ENCODE measurements around the gene CAPN3.

Gene CAPN3

DNA sequence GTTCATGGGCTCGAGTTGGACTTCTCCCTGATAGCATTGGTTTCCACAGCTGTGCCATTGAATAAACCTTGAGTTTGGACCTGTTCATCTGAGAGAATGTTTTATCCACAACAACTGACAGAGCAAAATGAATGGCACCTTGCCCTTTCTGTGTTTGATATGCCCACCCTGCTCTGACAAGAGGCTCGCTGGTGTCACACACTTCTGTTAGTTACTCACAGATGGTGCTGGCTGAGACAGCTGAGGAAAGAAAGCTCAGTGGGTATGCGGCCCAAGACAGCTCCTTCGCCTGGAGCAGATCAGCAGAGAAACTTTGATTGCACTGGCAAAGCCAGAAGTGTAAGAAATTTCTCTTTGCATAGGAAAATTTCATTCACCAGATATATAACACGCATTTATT lies 2.5 kb upstream of the CAPN3 start:
- no peak for DNase-seq (ENCODE audit: low read depth)

DNA sequence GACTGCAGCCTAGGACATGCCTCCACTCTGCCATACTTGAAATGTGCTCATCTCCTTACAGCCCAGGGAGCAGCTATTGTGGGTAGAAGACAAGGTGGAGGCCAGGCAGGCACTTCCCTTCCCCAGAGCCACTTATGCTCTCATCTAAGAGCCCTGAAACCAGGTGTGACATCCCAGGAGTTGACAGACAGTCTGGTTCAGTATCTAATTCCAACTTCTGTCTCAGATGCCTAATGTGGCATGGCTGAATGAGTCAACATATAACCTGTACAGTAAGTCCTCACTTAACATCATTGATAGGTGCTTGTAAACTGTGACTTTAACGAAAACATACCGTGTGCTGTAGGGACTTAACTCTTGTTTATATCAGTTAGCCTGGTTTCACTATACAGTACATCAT lies 1.2 kb upstream of the CAPN3 start:
- DNase-seq (ENCODE audit: low read depth), result no peak

DNA sequence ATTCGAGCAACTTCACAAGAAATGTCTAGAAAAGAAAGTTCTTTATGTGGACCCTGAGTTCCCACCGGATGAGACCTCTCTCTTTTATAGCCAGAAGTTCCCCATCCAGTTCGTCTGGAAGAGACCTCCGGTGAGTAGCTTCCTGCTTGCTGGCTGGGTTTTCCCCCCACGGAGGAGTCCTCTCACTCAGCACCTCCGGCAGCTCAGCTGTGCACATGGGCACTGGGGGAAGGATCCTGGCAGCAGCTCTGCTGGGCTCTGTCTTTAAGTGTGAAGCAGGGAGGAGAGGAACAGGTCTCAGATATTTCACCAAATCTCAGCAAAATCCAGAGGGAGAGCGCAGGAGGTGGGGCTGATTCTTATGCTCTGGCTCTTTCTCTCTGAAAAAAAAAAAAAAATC lies 684 bp downstream of the CAPN3 start:
- DNase-seq (ENCODE audit: low read depth), result no peak

DNA sequence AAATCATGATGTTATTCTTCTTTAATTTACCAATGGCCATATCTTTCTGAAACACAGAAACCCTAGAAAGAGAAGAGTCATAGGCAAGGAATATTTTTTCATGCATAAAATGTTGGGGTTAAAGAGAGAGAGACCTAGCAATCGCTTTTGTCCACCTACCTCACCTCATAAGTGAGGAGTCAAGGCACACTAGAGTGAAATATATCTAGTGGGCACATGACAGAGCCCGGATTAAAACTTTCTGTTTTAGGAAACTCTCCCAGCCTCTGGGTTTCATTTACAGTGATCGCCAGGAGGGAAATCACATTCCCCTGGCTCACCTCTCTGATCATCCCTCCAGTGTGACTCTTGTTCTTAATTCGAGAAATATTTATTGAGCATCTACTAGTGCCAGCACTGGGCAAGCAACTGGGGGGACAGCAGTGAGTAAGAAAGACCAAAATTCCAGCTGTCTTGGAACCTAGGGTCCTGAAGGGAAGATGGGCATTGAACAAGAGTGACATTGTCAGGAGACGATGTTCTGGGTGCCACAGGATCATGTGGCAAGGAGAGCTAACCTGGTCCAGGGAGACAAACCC lies 1.3 kb downstream of the CAPN3 start:
- DNase-seq (ENCODE audit: low read depth), result no peak

DNA sequence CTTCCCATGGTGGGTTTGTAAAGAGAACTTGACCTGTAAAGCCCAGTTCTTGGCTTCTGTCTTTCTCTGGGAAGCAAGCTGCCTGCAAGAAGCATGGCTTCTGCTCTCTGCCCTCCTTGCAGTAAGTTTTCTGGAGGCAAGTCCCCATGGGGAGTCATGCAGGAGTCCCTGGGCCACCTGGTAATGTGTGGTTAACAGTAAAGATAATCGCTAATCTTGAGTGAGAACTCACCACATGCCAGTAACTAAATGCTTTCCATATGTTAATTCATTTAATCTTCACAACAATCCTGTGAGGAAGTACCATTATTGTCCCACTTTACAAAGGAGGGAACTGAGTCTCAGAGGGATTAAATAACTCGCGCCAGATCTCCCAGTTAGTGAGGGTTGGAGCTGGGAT lies 4.2 kb downstream of the CAPN3 start:
- no peak for DNase-seq (ENCODE audit: low read depth)

DNA sequence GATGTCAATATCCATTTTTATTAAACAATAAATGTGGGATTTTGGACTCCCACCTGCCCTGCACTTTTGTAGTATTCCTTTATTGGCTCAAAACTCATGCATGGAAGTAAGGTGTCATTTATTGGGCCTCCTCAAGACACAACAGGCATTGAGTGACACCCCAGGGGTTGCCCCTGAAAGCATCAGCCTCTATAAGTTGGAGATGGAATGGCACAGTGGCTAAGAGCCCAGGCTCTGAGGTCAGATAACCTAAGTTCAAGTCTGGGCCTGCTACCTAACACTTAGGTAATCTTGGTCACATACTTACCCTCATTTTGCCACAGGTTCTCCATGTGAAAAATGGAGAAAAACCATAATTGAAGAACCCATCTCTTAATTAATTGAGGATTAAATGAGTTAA lies 4.6 kb downstream of the CAPN3 start:
- DNase-seq (ENCODE audit: low read depth), result no peak

DNA sequence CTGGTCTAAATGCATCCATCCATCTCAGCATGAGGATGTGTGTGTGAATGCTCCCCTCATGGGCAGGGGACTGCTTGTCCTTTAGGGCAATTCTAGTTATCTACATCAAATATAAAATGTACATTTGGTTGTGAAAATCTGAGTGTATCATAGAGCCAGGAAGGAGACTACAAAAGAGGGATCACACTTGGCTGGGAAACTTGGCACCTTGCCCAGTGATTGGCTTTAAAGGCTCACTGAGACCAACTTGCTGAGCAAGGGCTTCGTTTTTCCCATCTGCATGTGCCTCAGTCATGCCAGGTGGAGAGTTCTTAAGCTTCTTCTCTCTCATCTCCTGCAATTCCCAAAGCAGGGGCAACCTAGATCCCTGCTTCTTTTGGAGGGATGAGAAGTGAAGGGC lies 5.2 kb downstream of the CAPN3 start:
- no peak for DNase-seq (ENCODE audit: low read depth)

DNA sequence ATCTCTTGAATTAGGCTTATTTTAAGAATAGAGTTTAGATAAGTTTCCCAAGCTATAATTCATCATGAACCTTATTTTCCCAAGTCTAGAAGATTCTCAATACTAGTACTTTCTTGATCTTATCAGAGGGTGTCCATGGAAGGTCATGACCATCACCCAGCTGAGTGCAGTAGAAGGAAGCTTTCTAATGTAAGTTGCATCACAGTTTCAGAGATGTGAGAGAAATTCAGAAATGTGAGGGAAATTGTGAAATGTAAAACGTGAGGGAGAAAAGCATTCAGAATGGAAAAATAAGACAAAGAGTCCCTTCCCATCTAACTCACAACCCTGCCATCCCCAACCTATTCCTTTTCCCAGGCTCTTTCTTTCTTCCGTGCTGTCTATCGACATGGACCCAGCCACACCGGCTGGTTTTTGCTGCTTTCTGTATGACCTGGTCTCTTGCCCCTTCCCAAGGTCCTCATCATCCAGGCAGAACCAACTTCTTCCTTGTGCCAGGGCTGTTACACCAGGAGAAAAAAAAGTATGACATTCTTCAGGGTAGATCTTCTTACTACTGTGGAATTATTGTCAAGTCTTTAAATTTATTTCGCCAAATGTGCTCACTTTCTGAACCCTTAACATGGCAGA lies 6.7 kb downstream of the CAPN3 start:
- no peak for DNase-seq (ENCODE audit: low read depth)

DNA sequence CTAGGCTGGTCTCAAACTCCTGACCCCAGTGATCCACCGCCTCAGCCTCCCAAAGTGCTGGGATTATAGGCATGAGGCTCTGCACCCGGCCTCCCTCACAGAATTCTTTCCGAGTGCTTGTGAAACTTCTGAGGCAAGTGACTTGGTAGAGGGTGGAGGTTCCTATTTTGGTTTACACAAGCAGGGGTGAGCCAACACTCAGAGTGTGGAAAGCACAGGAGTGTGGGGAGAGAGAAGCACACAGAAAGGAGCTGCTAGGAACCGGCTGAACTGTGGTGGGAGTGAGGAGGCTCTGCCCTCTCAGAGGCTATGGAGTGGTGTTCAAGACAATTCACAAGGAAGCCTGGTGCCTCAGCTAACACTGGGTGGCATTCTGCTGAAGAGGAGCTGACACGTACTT lies 7.7 kb downstream of the CAPN3 start:
- DNase-seq (ENCODE audit: low read depth), result no peak

DNA sequence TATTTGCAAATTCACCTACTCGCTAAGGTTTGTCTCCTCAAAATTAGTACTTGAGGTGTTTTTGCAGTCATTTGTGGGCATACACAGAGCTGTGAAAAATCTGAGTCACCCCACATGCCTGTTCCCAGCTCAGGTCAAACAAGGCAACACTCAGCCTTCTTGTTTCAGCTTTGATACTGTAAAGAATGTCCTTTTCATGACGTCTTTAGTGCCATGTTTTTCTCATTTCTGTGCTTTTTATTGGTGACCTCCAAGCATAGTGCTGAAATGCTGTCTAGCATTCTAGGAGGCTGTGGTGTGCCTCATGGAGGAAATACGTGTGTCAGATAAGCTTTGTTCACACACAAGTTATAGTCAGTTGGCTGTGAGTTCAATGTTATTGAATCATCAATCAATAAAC lies 8.8 kb downstream of the CAPN3 start:
- no peak for DNase-seq (ENCODE audit: low read depth)

DNA sequence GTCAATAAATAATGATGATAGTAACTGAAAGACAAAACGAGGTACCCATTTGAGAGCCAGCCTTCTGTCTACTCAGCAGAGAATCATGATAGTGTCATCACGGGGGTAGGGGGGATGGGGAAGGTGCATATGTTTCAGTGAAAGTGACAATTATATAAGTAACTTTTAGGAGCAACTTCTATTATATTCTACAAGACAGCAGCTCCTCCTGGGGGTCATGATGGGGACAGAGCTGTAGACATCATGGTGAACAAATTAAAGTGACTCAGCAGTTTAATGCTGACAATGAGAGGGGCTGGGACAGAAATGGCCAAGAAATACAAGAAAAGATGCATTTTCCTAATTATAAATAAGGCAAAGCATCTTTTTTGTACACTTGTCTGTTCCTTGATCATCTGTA lies 11.8 kb downstream of the CAPN3 start:
- DNase-seq (ENCODE audit: low read depth), result no peak

DNA sequence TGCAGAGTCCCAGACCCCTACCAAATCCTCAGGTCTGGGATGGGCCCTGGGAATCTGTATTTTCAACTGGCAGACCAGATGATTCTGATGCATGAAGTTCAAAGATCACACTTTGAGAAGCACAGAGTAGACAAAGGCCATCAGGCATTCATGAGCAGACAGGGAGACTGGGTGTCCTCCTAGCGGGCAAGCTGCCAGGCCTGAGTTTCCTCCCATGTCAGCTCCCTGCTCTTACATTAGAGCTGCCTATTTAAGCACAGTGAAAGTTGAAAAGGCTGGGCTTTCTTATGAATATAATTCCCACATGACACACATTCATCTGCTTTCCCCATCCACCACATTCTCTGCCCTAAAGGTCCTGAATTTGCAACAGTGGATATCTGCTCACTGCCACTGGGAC lies 14.0 kb downstream of the CAPN3 start:
- DNase-seq (ENCODE audit: low read depth), result no peak

DNA sequence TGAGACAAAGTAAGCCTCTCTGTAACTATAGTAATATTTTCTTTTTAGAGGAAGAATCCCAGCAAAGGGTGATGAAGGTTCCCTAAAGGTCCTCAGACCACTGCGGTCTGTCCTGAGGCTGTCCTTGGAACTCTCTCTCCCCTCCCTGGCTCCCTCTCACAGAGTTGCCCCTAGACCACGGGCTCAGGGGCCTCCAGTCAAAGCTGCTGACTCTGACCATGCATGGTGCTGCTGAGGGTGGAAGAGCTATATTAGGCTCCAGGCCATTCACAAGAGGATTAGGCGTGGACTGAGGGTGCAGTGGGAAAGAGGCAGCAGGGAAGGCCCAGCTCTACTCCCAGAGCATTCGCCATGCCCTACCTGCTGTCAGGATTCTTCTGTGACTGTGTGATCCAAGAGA lies 14.6 kb downstream of the CAPN3 start:
- no peak for DNase-seq (ENCODE audit: low read depth)

DNA sequence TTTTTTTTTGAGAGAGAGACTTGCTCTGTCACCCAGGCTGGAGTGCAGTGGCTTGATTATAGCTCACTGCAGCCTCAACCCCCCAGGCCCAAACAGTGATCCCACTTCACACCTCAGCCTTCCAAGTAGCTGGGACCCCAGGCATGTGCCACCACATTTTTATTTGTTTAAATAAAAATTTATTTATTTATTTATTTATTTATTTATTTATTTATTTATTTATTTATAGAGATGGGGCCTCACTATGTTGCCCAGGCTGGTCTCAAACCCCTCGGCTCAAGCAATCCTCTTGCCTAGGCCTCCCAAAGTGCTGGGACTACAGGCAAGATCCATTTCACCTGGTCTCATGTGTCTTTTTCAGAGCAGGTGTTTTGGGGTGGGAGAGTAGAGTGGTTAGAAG lies 15.5 kb downstream of the CAPN3 start:
- no peak for DNase-seq (ENCODE audit: low read depth)

DNA sequence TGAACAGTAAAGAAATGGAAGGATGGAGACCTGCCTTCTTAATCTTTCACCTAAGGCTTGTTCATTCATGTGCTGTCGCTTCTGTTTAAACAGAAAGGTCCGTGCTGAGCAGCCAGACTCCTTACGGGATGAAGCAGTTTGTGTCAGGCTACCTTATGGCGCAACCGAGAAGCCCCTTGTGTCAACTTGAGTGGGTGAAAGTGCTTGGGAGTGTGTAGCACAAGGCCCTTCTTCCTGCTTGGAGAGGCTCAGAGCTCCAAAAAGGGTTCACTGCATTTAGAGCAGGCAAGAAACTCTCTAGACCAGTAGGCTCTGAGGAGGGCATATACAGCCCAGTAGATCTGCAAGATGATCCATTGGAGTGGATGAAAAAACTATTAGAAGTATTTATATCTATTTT lies 16.0 kb downstream of the CAPN3 start:
- no peak for DNase-seq (ENCODE audit: low read depth)

DNA sequence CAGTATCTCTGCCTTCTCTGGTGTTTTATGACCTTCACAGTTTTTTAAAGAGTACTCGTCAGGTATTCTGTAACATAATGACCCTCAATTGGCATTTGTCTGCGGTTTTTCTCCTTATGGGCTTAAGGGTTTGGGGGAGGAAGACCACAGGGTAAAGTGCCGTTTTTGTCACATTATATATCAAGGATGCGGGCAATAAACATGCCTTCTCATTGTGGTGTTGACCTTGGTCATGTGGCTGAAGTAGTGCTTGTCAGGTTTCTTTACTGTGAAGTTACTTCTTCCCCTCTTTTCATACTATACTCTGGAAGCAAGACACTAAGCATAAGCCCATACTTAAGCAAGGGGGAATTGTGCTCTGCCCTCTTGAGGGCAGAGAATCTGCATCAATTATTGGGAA lies 16.6 kb downstream of the CAPN3 start:
- no peak for DNase-seq (ENCODE audit: low read depth)

DNA sequence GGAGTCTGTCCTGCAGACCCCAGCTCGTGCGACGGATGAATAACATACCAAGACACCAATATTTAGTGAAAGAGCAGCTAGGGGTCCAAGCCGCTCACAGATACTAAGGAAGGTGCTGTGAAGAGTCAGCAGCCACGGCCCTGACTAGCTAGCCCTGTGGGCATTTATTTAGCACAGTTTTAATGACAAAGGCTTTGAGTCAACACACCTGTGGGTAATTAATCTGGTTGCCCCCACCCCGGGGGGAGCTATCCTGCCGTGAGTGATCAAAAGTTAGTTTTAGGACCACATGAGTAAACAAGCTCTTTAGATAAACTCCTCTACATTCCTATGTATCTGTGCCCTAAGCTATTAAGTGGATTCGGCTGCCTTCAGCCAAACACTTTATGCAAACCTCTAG lies 18.7 kb downstream of the CAPN3 start:
- DNase-seq (ENCODE audit: low read depth), result no peak

DNA sequence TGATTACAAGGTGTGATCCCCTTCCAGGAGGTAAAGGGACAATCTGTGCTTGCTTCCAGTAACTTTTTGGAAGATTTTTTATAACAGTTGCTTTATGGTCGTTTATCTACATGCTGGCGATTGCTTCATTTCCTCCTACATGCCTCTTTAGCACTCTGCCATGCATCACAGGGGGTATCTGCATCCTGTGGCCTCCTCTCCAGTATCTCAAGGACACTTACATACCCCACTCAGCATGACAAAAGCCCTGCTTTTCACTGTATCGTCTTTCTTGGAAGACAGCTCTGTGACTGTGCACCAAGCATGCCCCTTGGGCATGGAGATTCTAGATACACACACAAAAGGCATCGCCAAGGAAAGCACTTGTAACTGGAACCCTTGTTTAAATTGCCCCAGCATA lies 25.3 kb downstream of the CAPN3 start:
- DNase-seq (ENCODE audit: low read depth), result no peak

DNA sequence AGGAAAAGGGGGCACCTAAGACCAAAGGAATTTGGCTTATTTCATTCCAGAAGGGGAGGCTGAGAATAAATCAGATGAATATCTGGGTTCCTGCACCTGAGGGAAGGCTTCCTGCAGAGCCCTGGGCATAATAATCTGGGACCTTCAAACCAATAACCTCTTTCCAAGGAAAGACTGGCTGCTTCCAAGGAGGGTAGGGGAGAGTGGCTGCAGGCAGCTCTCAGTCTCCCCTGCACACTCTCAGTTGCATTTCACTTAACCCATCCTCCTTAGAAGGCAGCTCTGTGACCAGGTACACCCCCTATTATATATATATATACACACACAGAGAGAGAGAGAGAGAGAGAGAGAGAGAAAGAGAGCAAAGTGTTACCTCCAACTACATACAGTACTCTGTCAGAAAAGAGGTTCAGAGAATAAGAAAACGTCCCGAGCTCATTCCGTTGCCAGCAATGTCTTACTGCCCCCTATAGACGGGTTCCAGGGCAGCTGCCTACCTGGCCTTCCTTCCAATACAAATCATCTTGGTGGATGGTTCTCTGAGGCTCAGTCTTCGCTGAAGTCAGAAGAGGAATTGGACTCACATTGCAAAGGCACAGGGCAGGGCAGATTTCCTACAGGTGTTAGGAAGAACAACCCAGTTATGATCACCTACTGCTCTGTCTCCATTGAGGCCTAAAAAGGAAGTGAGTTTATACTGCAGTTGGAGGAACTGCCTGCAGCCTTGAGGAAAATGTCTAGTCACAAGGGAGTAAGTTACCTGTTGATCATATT lies 26.1 kb downstream of the CAPN3 start:
- DNase-seq (ENCODE audit: low read depth), result no peak

DNA sequence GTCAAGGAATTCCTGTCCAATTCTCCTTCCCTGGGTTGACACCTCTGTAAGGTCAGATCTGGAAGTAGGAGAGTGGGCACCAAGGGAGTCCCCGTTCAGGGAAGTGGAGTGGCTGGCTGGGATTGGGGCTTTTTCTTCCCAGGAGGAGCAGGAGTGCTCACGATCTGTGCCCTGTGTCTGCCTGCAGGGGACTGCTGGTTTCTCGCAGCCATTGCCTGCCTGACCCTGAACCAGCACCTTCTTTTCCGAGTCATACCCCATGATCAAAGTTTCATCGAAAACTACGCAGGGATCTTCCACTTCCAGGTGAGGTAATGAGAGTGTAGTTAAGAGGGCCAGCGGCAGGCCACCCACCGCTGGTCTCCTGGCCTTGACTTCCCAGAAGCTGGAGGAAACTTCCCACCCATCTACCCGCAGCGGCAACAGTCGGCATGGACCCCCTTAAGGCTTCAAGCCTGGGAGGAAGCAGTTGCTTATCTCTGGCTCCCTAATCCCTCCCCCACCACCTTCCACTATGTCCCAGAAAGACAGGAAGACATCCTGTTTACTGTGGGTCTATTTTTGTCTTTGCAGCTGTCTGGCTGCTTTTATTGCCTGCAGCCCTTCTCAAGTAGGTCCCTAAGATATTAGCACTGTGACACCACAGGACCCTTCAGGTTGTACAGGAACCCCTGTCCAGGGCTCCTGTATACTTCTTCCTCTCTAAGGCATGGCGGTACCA lies 26.8 kb downstream of the CAPN3 start:
- no peak for DNase-seq (ENCODE audit: low read depth)

DNA sequence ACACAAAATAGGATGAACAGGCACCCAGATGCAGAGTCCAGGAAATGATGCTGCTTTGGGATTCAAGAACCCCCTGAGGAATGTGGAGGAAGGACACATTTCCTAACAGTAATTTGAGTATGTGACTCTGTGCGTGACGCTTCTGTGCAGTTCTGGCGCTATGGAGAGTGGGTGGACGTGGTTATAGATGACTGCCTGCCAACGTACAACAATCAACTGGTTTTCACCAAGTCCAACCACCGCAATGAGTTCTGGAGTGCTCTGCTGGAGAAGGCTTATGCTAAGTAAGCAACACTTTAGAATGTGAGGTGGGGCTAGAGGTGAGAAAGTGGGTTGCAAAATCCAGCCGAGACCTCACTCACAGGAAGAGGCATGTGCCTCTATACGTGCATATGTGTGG lies 28.3 kb downstream of the CAPN3 start:
- no peak for DNase-seq (ENCODE audit: low read depth)

DNA sequence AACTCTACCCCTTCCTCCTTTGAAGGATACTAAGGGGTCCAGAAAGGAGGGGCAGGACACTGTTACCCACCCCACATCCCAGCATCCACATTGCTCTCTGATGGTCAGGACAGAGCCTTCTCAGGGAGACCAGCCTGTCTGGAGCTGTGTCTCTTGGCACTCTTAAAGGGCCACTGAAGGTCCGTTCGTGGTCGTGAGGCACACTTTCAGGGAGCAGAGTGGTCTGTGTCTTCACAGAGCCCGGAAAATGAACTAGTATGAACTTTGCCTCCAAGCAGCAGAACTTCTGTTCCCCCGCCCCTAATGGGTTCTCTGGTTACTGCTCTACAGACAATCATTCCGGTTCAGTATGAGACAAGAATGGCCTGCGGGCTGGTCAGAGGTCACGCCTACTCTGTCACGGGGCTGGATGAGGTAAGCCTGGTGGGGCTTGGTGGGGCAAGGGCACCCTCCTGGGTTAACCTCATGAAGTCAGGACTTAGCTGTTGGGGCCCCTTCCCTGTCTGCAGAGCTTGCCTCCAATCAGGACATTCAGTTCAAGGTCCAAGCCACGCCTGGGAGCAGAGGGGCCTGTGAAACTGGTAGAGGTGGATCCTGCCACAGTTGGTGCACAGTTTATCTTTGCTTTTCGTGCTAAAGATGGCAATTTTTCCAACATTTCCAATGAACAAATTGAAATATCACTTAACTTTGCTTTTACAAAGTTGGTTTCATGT lies 33.2 kb downstream of the CAPN3 start:
- DNase-seq (ENCODE audit: low read depth), result no peak

DNA sequence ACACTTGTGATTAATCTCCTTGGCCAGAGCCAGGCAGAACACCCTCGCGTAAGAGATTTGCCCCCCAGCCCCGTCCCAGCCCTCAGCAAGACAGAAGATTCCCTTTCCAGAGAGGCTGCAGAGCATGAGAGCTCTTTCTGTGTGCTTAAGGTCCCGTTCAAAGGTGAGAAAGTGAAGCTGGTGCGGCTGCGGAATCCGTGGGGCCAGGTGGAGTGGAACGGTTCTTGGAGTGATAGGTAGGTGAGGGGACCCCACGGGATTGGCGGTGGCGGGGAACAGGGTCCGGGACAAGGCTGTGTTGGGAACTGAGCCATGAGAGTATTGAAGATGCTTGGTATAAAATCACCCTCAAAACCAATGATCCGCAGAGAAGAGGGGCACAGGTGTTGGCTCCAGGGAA lies 34.8 kb downstream of the CAPN3 start:
- DNase-seq (ENCODE audit: low read depth), result no peak
